Stimulated activated CD8-positive, alpha-beta memory T cell treated with anti-CD3 and anti-CD28 coated beads, Interleukin-15, amount 100 ng/mL, for 24 hours (primary cell): Measurements from ENCODE around the gene PCDHB7.
"Not testable (repeated sequence)": the region's sequence is repeated elsewhere in the genome, so short reads cannot be mapped to it uniquely, and the experiment has no call there.

Experiments used
- DNase-seq: peaks from one replicate; pipeline ENCODE4 v3.0.0-alpha.2; 2020; ENCODE audit warnings: low read depth

Gene PCDHB7

DNA sequence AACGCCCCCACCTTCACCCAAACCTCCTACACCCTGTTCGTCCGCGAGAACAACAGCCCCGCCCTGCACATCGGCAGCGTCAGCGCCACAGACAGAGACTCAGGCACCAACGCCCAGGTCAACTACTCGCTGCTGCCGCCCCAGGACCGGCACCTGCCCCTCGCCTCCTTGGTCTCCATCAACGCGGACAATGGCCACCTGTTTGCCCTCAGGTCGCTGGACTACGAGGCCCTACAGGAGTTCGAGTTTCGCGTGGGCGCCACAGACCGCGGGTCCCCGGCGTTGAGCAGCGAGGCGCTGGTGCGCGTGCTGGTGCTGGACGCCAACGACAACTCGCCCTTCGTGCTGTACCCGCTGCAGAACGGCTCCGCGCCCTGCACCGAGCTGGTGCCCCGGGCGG lies 52.4 kb downstream of the PCDHB7 start:
- not testable (repeated sequence) for DNase-seq

DNA sequence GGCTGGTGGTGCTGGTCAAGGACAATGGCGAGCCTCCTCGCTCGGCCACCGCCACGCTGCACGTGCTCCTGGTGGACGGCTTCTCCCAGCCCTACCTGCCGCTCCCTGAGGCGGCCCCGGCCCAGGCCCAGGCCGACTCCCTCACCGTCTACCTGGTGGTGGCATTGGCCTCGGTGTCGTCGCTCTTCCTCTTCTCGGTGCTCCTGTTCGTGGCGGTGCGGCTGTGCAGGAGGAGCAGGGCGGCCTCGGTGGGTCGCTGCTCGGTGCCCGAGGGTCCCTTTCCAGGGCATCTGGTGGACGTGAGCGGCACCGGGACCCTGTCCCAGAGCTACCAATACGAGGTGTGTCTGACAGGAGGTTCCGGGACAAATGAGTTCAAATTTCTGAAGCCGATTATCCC lies 53.0 kb downstream of the PCDHB7 start:
- DNase-seq, result not testable (repeated sequence)
